Stimulated activated naive B cell treated with anti-CD40 and anti-IgM and Interleukin-4, amounts not matched to agents 10 μg/mL and 1 μg/mL and 100 μg/mL, for 72 hours (primary cell): Measurements from ENCODE around the gene FIGNL2.

Experiments
- ATAC-seq, 2 donors: fragments of 150-1000 bp; cut with Tn5 transposase; replicated peaks; 2 replicates each; pipeline ENCODE4 v1.10.0; 2021; ENCODE audit warnings: moderate library complexity in 1 of 2
- DNase-seq: peaks from one replicate; pipeline ENCODE4 v3.0.0; 2021
- H3K27ac Mint-ChIP-seq: one replicate; pipeline ENCODE4 v1.8.0; 2022; ENCODE audit warnings: mild to moderate bottlenecking, mixed read lengths
- H3K27me3 Mint-ChIP-seq, 2 donors: one replicate each; pipeline ENCODE4 v1.8.0; 2022; ENCODE audit warnings: mixed read lengths in 2 of 2
- H3K36me3 Mint-ChIP-seq, 2 donors: one replicate each; pipeline ENCODE4 v1.8.0; 2022; ENCODE audit warnings: mixed read lengths in 2 of 2, mild to moderate bottlenecking in 1 of 2
- H3K4me1 Mint-ChIP-seq, 2 donors: one replicate each; pipeline ENCODE4 v1.8.0; 2022; ENCODE audit warnings: mixed read lengths in 2 of 2, mild to moderate bottlenecking in 1 of 2
- H3K4me3 Mint-ChIP-seq, 2 donors: one replicate each; pipeline ENCODE4 v1.8.0; 2022; ENCODE audit warnings: mild to moderate bottlenecking in 2 of 2, mixed read lengths in 2 of 2, moderate library complexity in 1 of 2
- H3K9me3 Mint-ChIP-seq, 2 donors: one replicate each; pipeline ENCODE4 v1.8.0; 2022; ENCODE audit warnings: mixed read lengths in 2 of 2, mild to moderate bottlenecking in 1 of 2

Gene FIGNL2

DNA sequence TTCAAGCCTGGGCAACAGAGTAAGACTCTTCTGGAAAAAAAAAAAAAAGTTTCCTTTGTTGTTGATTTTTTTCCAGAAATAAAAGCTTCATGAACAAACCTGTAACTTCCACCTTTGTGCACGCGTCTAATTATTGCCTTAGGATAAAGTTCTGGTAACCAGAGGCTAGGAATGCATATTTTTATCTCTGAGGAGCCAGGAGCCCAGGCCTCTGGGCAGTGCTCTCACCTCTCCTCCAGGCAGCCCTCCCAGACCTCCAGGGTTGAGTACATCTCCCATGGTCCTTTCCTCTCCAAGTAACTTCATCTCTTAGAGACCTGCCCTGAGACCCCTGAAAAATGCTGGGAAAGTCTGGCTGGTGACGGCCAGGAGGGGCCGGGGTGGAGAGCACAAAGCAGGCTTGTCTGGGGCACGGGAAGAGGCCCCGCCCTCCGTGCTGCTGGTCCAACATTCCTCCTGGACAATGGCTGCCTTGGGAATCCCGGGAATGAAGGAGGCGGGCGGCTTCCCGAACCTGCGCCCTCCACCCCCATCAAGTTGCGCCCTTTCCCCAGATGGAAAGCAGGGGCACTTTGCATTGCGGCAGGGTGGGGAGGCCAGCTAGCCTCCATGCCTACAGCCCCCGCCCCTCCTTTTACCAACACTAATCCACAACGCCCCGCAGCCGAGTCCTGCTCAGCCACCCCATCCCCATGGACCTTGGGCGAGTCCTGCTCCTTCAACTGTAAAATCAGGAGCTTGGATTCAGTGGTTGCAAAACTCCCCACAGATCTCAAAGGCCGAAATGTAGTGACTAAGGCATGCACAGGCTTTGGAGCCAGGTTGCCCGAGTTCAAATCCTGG, 7.3 kb upstream of the FIGNL2 start:
- Mint-ChIP-seq H3K36me3 (no peaks in the 10 kb centered on the region), H3K27me3 (peaks cover 49 to 69% of the 10 kb centered on the region in 2 donors), H3K4me1 (peaks cover 8 to 18% of the 10 kb centered on the region in 2 donors), H3K9me3 (peaks cover 0 to 2% of the 10 kb centered on the region in 2 donors), H3K27ac (no peak overlapping the region), H3K4me3 (no peak overlapping the region)
- DNase-seq (no peak), ATAC-seq (no peak)

DNA sequence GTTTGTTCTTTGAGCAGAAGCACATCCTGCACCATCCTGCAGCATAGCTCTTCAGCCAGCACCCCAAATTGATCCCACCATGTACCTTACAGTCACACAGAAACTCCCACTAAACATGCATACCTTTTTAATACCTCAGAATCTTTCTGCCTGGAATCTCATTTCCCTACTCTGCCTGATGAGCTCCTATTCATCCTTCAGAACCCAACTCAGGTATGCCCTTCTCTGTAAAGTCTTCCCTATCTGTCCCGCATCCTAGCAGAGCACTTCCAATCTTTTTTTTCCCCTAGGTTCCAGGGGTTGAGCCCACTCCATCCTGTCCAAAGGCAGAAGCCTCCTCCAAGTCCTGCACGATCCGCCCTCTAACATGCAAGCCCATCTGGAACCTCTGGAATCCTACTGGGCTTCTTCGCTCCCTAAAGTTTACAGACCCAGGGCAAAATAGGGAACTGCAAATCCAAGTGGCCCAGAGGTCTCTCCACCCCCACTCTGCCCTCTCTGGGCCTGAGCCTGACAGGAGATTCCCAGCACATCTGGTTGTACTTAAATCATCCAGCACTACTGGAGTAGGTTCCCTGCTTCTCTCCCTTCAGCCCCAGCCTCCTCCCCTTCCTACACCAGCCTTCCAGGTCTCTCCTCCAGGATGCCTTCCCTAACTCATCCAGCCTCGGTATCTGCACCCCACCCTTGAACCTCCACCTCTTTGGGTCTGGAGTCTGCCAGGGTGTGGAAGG, 4.1 kb upstream of the FIGNL2 start:
- Mint-ChIP-seq H3K4me3 (no peak overlapping the region), H3K9me3 (peaks cover 0 to 2% of the 10 kb centered on the region in 2 donors), H3K36me3 (no peaks in the 10 kb centered on the region), H3K27ac (no peak overlapping the region), H3K4me1 (peaks cover 14 to 27% of the 10 kb centered on the region in 2 donors), H3K27me3 (peaks cover 42 to 69% of the 10 kb centered on the region in 2 donors)
- no peak for ATAC-seq
- no peak for DNase-seq

DNA sequence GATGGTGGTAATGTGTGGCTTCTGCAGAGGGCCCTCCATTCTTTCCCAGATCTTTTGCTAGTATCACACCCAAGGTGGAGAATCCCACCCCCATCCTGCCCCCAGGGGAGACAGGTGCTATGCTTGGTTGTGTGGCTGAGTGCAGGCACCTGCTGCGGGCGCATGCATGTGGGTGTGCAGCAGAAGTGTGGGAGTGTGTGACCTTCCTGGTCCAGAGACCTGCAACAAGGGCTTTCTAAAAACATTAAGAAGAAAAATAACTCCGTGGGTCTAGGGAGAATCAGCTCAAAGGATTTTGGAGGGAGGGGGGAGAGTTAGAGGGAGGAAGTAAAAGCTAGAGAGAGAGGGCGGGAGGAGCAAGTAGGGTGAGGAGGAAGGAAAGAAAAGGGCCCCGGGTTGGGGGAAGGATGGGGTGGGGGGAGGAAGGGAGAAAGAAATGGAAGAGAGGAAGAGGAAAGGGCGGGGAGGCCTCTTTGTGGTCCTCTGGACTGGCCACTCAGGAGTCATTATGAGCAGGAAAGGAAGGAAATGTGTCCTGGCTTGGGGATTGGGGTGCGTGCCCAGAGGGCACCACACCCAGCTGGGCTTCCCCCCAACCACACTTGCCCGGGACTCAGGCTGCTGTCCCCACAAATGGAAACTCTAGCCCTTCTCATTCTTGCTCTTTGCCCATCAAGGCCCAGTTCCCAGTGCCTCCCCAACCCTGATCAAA, 3.1 kb upstream of the FIGNL2 start:
- ATAC-seq = peak in 1 of 2 donors; percentile 10
- DNase-seq = no peak
- peaks cover 41 to 66% of the 10 kb centered on the region in 2 donors for H3K27me3 Mint-ChIP-seq
- no peaks in the 10 kb centered on the region for H3K36me3 Mint-ChIP-seq
- H3K27ac Mint-ChIP-seq = no peak overlapping the region
- H3K4me1 Mint-ChIP-seq = peaks cover 16 to 36% of the 10 kb centered on the region in 2 donors
- H3K9me3 Mint-ChIP-seq = peaks cover 0 to 2% of the 10 kb centered on the region in 2 donors
- no peak overlapping the region for H3K4me3 Mint-ChIP-seq

- DNase-seq (no peak), ATAC-seq (no peak)
- Mint-ChIP-seq H3K27me3 (peaks cover 40 to 66% of the 10 kb centered on the region in 2 donors), H3K36me3 (no peaks in the 10 kb centered on the region), H3K27ac (no peak overlapping the region), H3K9me3 (peaks cover 0 to 2% of the 10 kb centered on the region in 2 donors), H3K4me1 (peaks cover 18 to 42% of the 10 kb centered on the region in 2 donors), H3K4me3 (no peak overlapping the region)
These were observed 2.4 kb upstream of the FIGNL2 start for GRCh38 chr12:51850965-51851299.

DNA sequence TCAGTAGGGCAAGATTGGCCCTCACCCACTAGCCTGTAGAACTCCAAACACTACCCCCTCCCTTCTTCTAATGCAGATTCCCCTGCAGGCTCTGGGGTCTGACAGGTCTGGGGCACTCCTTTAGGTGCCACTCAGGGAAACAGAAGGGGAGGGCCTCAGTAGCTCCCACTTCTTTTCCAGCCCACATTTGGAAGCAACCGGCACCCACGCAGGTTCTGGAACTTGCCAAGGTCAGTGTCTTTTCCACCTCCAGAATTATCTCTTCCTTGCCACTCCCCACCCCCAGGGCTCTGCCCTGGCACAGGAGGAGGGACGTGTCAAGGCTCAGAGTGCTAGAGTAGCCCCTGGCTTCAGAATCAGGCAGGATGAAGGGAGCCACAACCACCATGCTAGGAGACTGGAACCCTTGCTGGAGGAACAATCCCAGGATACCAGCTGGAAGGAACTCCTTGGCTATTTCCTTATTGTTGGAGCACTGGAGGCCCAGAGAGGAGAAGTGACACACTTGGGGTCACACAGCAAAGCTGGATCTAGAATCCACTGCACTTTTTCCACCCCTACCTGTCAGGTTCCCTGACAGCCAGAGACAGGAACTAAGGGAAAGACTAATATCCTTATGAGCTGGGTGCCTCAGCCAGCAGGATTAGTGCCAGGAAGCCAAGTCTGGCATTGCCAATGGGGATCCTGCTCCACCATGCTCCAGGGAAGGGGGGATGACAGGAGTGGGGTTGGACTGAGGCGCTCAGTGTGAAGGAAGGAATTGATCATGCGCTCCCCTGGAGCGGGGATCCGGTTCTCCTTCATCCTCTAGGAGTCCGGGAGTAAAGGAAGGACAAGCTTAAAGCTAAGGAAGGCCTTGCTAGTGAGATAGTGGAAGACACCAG, 1.8 kb upstream of the FIGNL2 start:
- no peak for ATAC-seq
- Mint-ChIP-seq H3K4me3 (no peak overlapping the region), H3K27ac (no peak overlapping the region), H3K36me3 (no peaks in the 10 kb centered on the region), H3K27me3 (peaks cover 42 to 66% of the 10 kb centered on the region in 2 donors), H3K9me3 (peaks cover 0 to 2% of the 10 kb centered on the region in 2 donors), H3K4me1 (peaks cover 19 to 44% of the 10 kb centered on the region in 2 donors)
- no peak for DNase-seq

GRCh38 chr12:51848841-51849735, 570 bp upstream of the FIGNL2 start:
- Mint-ChIP-seq H3K4me1 (peaks cover 19 to 44% of the 10 kb centered on the region in 2 donors), H3K27ac (no peak overlapping the region), H3K36me3 (no peaks in the 10 kb centered on the region), H3K4me3 (peak overlapping the region in 1 of 2 donors; percentile 56), H3K9me3 (peaks cover 0 to 2% of the 10 kb centered on the region in 2 donors), H3K27me3 (peaks cover 54 to 77% of the 10 kb centered on the region in 2 donors)
- DNase-seq = no peak
- no peak for ATAC-seq

- peaks cover 0 to 2% of the 10 kb centered on the region in 2 donors for H3K9me3 Mint-ChIP-seq
- H3K27me3 Mint-ChIP-seq = peaks cover 54 to 82% of the 10 kb centered on the region in 2 donors
- no peak for DNase-seq
- H3K36me3 Mint-ChIP-seq = no peaks in the 10 kb centered on the region
- H3K27ac Mint-ChIP-seq = no peak overlapping the region
- ATAC-seq = peak; percentile 19 to 20
- H3K4me3 Mint-ChIP-seq = peak overlapping the region; percentile 59 to 70
- H3K4me1 Mint-ChIP-seq = peaks cover 19 to 44% of the 10 kb centered on the region in 2 donors
These were observed 734 bp downstream of the FIGNL2 start for GRCh38 chr12:51847643-51848325.

DNA sequence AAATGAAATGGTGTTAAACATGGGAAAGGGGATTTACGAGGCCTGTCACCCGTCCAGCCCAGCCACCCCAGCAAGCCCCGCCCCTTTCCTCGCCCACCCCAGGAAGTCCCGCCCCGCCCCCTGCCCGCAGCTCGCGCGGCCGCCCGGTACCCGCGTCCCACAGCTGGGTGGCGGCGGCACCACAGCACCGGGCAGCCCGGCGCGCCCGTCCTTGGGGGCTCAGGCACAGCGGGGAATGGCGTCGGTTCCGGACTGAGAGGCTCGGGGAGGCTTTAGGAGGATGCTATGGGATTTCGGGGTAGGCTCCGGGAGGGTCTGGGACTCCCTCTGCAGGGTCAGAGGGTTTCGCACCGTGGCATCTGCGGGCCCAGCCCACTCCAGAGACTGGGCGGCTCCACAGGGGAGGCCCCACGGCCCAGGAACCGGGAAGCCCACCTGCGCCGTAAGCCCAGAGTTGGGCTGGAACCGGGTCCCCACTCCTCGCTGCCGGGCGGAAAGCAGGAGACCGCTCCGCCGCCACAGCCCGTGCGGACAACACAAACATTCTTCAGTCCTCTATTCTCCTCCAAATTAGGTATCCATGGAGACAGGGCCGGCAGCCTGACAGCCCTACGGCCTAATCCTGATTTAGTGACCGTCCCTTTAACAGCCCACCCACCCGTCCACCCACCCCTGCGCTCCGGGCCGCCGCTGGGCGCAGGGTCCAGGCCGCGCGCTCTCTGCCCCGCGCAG, 1.4 kb downstream of the FIGNL2 start:
- Mint-ChIP-seq H3K4me3 (peak overlapping the region; percentile 70 to 75), H3K36me3 (no peaks in the 10 kb centered on the region), H3K27ac (no peak overlapping the region), H3K27me3 (peaks cover 52 to 82% of the 10 kb centered on the region in 2 donors), H3K4me1 (peaks cover 19 to 39% of the 10 kb centered on the region in 2 donors), H3K9me3 (no peaks in the 10 kb centered on the region)
- ATAC-seq (peak; percentile 56 to 63), DNase-seq (no peak)

GRCh38 chr12:51846271-51846691, 2.2 kb downstream of the FIGNL2 start:
- DNase-seq (no peak), ATAC-seq (no peak)
- Mint-ChIP-seq H3K4me1 (peaks cover 13 to 31% of the 10 kb centered on the region in 2 donors), H3K4me3 (peak overlapping the region; percentile 34 to 59), H3K27ac (no peak overlapping the region), H3K27me3 (peaks cover 53 to 82% of the 10 kb centered on the region in 2 donors), H3K9me3 (no peaks in the 10 kb centered on the region), H3K36me3 (no peaks in the 10 kb centered on the region)

GRCh38 chr12:51845482-51845881, 3.0 kb downstream of the FIGNL2 start:
- Mint-ChIP-seq H3K27ac (no peak overlapping the region), H3K36me3 (no peaks in the 10 kb centered on the region), H3K9me3 (no peaks in the 10 kb centered on the region), H3K4me1 (peaks cover 8 to 23% of the 10 kb centered on the region in 2 donors), H3K4me3 (no peak overlapping the region), H3K27me3 (peaks cover 48 to 75% of the 10 kb centered on the region in 2 donors)
- DNase-seq (no peak), ATAC-seq (no peak)

- Mint-ChIP-seq H3K27ac (no peak overlapping the region), H3K4me1 (peaks cover 8 to 20% of the 10 kb centered on the region in 2 donors), H3K27me3 (peaks cover 49 to 73% of the 10 kb centered on the region in 2 donors), H3K36me3 (no peaks in the 10 kb centered on the region), H3K9me3 (no peaks in the 10 kb centered on the region), H3K4me3 (no peak overlapping the region)
- ATAC-seq (no peak), DNase-seq (no peak)
These were observed 3.7 kb downstream of the FIGNL2 start for GRCh38 chr12:51844854-51845253.

DNA sequence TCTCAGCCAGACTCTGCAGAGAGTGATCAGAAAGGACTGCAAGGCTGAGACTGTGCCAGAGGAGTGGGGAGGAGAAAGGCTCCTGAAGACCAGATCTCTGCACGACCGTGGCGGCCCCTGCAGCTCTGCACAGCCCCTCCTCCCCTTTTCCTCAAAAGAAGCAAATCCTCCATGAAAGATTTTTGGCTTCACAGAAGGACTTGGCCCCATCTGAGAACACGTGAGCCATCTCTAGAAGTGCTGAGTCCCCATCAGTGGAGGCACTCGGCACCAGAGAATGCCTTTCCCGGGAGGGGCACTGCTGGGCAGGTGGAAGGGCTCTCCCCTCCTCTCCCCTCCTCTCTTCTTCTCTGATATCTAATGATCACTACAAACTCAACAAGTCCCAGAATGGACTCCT, 6.8 kb downstream of the FIGNL2 start:
- Mint-ChIP-seq H3K9me3 (no peaks in the 10 kb centered on the region), H3K27ac (no peak overlapping the region), H3K36me3 (no peaks in the 10 kb centered on the region), H3K27me3 (peaks cover 66 to 83% of the 10 kb centered on the region in 2 donors), H3K4me3 (no peak overlapping the region), H3K4me1 (peaks cover 4 to 9% of the 10 kb centered on the region in 2 donors)
- ATAC-seq (no peak), DNase-seq (no peak)
